Measurements from ENCODE around the gene RNF4.
"Not testable (repeated sequence)": the region's sequence is repeated elsewhere in the genome, so short reads cannot be mapped to it uniquely, and the experiment has no call there.

RNF4 gene

GRCh38 chr4:2546286-2546823, 77.4 kb downstream of the RNF4 start:
- no peak overlapping the region for H3K27ac ChIP-seq
- TF ChIP-seq ZFX (IDR thresholded peaks at IDR 0.05) (no peak), CTCF (conservative IDR thresholded peaks at IDR 0.05) (no peak)

DNA sequence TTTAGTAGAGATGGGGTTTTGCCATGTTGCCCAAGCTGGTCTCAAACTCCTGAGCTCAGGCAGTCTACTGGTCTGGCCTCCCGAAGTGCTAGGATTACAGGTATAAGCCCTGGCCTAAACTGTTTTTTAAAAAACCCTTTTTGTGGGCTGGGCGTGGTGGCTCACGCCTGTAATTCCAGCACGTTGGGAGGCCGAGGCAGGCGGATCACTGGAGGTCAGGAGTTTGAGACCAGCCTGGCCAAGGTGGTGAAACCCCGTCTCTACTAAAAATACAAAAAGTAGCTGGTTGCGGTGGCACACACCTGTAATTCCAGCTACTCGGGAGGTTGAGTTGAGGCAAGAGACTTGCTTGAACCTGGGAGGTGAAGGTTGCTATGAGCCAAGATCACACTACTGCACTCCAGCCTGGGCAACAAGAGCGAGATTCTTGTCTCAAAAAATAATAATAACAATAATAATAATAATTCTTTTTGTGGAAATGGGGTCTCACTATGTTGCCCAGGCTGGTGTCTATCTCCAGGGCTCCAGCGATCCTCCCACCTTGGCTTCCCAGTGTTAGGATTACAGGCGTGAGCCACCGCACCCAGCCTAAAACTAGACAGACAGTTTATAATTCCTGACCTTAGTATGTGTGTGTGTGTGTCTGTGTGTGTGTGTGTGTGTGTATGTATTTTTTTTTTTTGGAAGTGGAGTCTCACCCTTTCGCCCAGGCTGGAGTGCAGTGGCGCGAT, 78.2 kb downstream of the RNF4 start:
- not testable (repeated sequence) for H3K27ac ChIP-seq

- no peak for TF ChIP-seq ZFX (IDR thresholded peaks at IDR 0.05)
- no peak for TF ChIP-seq CTCF (conservative IDR thresholded peaks at IDR 0.05)
Observed at GRCh38 chr4:2551118-2551517, 82.2 kb downstream of the RNF4 start.

GRCh38 chr4:2552806-2553205, 83.9 kb downstream of the RNF4 start:
- TF ChIP-seq CTCF (conservative IDR thresholded peaks at IDR 0.05): no peak
- TF ChIP-seq ZFX (IDR thresholded peaks at IDR 0.05): no peak
- no peak overlapping the region for H3K27ac ChIP-seq

More at GRCh38 chr4:2551118-2551517, 82.2 kb downstream of the RNF4 start:
- H3K27ac ChIP-seq: no peak overlapping the region

- TF ChIP-seq CTCF (conservative IDR thresholded peaks at IDR 0.05): no peak
- TF ChIP-seq ZFX (IDR thresholded peaks at IDR 0.05): no peak
- H3K27ac ChIP-seq: no peak overlapping the region
Observed at GRCh38 chr4:2558301-2558700, 89.4 kb downstream of the RNF4 start.

DNA sequence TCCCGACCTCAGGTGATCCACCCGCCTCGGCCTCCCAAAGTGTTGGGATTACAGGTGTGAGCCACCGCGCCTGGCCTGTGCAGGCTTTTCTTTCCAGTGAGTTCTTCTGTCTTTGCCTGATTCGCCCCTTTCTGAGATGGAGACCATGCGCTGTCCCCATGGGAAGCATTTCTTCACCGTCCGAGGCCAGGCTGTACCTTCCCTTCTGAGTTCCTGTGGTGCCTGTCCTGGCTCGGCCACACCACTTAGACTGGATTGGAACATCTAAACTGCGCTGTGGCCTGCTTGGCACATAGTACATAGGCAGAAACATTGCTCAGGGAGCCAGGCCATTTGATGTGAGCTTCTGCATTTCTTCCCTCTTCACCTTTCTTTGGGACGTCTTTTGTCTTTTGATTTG, 91.3 kb downstream of the RNF4 start:
- no peak overlapping the region for H3K27ac ChIP-seq
- TF ChIP-seq CTCF (conservative IDR thresholded peaks at IDR 0.05): no peak
- no peak for TF ChIP-seq ZFX (IDR thresholded peaks at IDR 0.05)

Data from C4-2B (cell line).